GM06990 (cell line): ENCODE results near the gene SLC2A1.

Source experiments
- DNase-seq: peaks from one replicate; pipeline ENCODE4 v3.0.0-alpha.2; 2011; ENCODE audit not compliant: insufficient read length; ENCODE audit errors: extremely low read depth
- H3K27me3 ChIP-seq: replicated peaks from 2 replicates; pipeline ENCODE4 v1.6.0; 2011; ENCODE audit warnings: low read length; ENCODE audit not compliant: control insufficient read depth, insufficient read depth
- H3K36me3 ChIP-seq: 2 replicates; pipeline ENCODE4 v1.5.1; 2011; ENCODE audit warnings: low read length; ENCODE audit not compliant: control insufficient read depth, insufficient read depth
- H3K4me3 ChIP-seq: replicated peaks from 2 replicates; pipeline ENCODE4 v1.5.1; 2011; ENCODE audit warnings: low read depth, mild to moderate bottlenecking, control low read depth, low read length
- CTCF ChIP-seq: IDR thresholded peaks from 2 replicates; pipeline ENCODE4 v1.5.1; 2011; ENCODE audit warnings: low read length, control low read depth, mild to moderate bottlenecking, inconsistent platforms; ENCODE audit not compliant: insufficient read depth, poor library complexity, severe bottlenecking

SLC2A1 gene

GRCh38 chr1:43002116-43002515, 43.4 kb upstream of the SLC2A1 start:
- TF ChIP-seq CTCF = no peak
- Histone ChIP-seq H3K4me3 (no peak overlapping the region), H3K36me3 (no peaks in the 10 kb centered on the region), H3K27me3 (no peaks in the 10 kb centered on the region)
- DNase-seq = no peak

GRCh38 chr1:43001434-43001833, 42.8 kb upstream of the SLC2A1 start:
- DNase-seq = no peak
- no peaks in the 10 kb centered on the region for H3K27me3 ChIP-seq
- H3K36me3 ChIP-seq = no peaks in the 10 kb centered on the region
- H3K4me3 ChIP-seq = no peak overlapping the region
- TF ChIP-seq CTCF = no peak

GRCh38 chr1:43000271-43000670, 41.6 kb upstream of the SLC2A1 start:
- no peak for TF ChIP-seq CTCF
- DNase-seq = no peak
- Histone ChIP-seq H3K27me3 (no peaks in the 10 kb centered on the region), H3K4me3 (no peak overlapping the region), H3K36me3 (no peaks in the 10 kb centered on the region)

GRCh38 chr1:42999308-42999707, 40.6 kb upstream of the SLC2A1 start:
- DNase-seq = no peak
- Histone ChIP-seq H3K36me3 (no peaks in the 10 kb centered on the region), H3K27me3 (no peaks in the 10 kb centered on the region), H3K4me3 (no peak overlapping the region)
- no peak for TF ChIP-seq CTCF

- H3K4me3 ChIP-seq = no peak overlapping the region
- no peaks in the 10 kb centered on the region for H3K36me3 ChIP-seq
- no peaks in the 10 kb centered on the region for H3K27me3 ChIP-seq
- no peak for DNase-seq
- no peak for TF ChIP-seq CTCF
Observed at GRCh38 chr1:42998386-42998785, 39.7 kb upstream of the SLC2A1 start.

- no peaks in the 10 kb centered on the region for H3K36me3 ChIP-seq
- DNase-seq = no peak
- H3K4me3 ChIP-seq = no peak overlapping the region
- no peak for TF ChIP-seq CTCF
- no peaks in the 10 kb centered on the region for H3K27me3 ChIP-seq
Observed at GRCh38 chr1:42996384-42996970, 37.8 kb upstream of the SLC2A1 start.
